Sigmoid colon (tissue), 3 donors: Measurements from ENCODE around the gene KRTAP10-6.

Experiments used
- CTCF ChIP-seq, 4 experiments: fragments of 450-650 bp in 3 of 4; fragments of 200-600 bp in 1 of 4; IDR thresholded peaks; one replicate each; pipeline ENCODE4 v1.5.1; 2016 to 2019; ENCODE audit warnings: antibody characterized with exemption in 4 of 4, mild to moderate bottlenecking in 3 of 4, moderate library complexity in 2 of 4
- POLR2A ChIP-seq, 2 donors: fragments of 450-650 bp; IDR thresholded peaks; one replicate each; pipeline ENCODE4 v1.6.1; 2016; ENCODE audit warnings: antibody characterized with exemption in 2 of 2, mild to moderate bottlenecking in 2 of 2, moderate library complexity in 2 of 2

DNA sequence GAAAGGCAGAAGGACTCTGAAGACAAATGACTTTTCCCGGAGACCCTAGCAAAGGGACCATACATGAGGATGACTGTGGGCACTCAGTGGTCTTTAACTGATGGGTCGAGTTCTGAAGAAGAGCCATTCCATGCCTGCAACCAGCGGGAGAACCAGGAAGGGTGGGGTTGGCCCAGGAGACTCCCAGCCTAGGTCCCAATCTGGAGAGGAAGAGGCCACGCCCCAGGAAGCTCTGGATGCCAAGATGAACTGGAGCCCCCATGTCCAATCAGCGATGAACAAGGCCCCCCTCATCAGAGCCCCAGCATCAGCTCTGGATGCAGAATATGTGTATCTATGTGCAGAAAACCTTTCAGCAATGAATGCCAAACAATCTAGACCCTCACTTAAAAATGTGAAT, 48.5 kb upstream of the KRTAP10-6 start:
- TF ChIP-seq CTCF (IDR thresholded peaks at IDR 0.05), result no peak
- TF ChIP-seq POLR2A (IDR thresholded peaks at IDR 0.05), result no peak
